HG03457 (cell line): Measurements from ENCODE around the gene XPOT.
A peak's percentile ranks its signal among the peaks of the same experiment; 100 is the strongest.
"Not testable (repeated sequence)": the region's sequence is repeated elsewhere in the genome, so short reads cannot be mapped to it uniquely, and the experiment has no call there.

Source experiments
- ATAC-seq: cut with Tn5 transposase; IDR thresholded peaks from one replicate; pipeline ENCODE4 v1.9.1; 2021; ENCODE audit warnings: moderate number of reproducible peaks; ENCODE audit not compliant: unreplicated experiment

XPOT gene

GRCh38 chr12:64403707-64404469, at the start of gene XPOT:
TSS of gene XPOT (plus strand) at chr12:64404392. CDS start at chr12:64410036, 5,644 bp downstream.
- peak; percentile 97 for ATAC-seq

- ATAC-seq: not testable (repeated sequence)
Measured at GRCh38 chr12:64356209-64356608, 48.0 kb upstream of the XPOT start.

- not testable (repeated sequence) for ATAC-seq
Measured at GRCh38 chr12:64361173-64361572, 43.0 kb upstream of the XPOT start.

GRCh38 chr12:64362721-64363305, 41.4 kb upstream of the XPOT start:
- ATAC-seq: no peak

GRCh38 chr12:64383675-64384074, 20.5 kb upstream of the XPOT start:
- ATAC-seq: no peak

- ATAC-seq: no peak
Measured at GRCh38 chr12:64385019-64385418, 19.2 kb upstream of the XPOT start.

- ATAC-seq: no peak
Measured at GRCh38 chr12:64385468-64385867, 18.7 kb upstream of the XPOT start.

GRCh38 chr12:64387197-64387816, 16.9 kb upstream of the XPOT start:
- ATAC-seq: no peak

GRCh38 chr12:64389154-64389553, 15.0 kb upstream of the XPOT start:
- ATAC-seq: no peak

- ATAC-seq: no peak
Measured at GRCh38 chr12:64390275-64390851, 13.8 kb upstream of the XPOT start, which contains the start of gene C12orf56. TSS of gene C12orf56 (minus strand) at chr12:64390758. CDS start at chr12:64390565, 193 bp downstream.

- ATAC-seq: no peak
Measured at GRCh38 chr12:64392221-64392620, 12.0 kb upstream of the XPOT start.

GRCh38 chr12:64395739-64396138, 8.5 kb upstream of the XPOT start:
- ATAC-seq: no peak

GRCh38 chr12:64400041-64400440, 4.2 kb upstream of the XPOT start:
- ATAC-seq: no peak

- no peak for ATAC-seq
Measured at GRCh38 chr12:64402181-64402580, 2.0 kb upstream of the XPOT start.

- ATAC-seq: no peak
Measured at GRCh38 chr12:64404470-64405256, 471 bp downstream of the XPOT start.

- ATAC-seq: no peak
Measured at GRCh38 chr12:64407342-64408223, 3.4 kb downstream of the XPOT start.

GRCh38 chr12:64411427-64411826, 7.2 kb downstream of the XPOT start:
- no peak for ATAC-seq

GRCh38 chr12:64412459-64412858, 8.3 kb downstream of the XPOT start:
- ATAC-seq: no peak

- no peak for ATAC-seq
Measured at GRCh38 chr12:64413884-64414283, 9.7 kb downstream of the XPOT start.

GRCh38 chr12:64418209-64418608, 14.0 kb downstream of the XPOT start:
- ATAC-seq: no peak
